SK-N-SH (cell line): ENCODE measurements around the gene GDF2. TPM values are rescaled to one million over a fixed set of nuclear protein-coding genes. Genes with fewer than 3 reads are reported as not detected.

Experiments
- CTCF ChIA-PET: fragments of 300-600, 350-600 bp; formaldehyde crosslinking; extraction: SDS; loops from one replicate; lab custom pipeline; 2021; lab: Yijun Ruan, JAX
- POLR2A ChIA-PET: fragments of 350-600 bp; sonication (Branson Sonifier 250); formaldehyde crosslinking; extraction: SDS; loops from one replicate; lab custom pipeline; 2020; ENCODE audit warnings: antibody characterized with exemption, inconsistent platforms; lab: Yijun Ruan, JAX
- DNase-seq: peaks from one replicate; pipeline ENCODE4 v3.0.0; 2012
- H2AFZ ChIP-seq: fragments of 200-600 bp; sonication (generic); 2 replicates; pipeline ENCODE4 v1.8.1; 2016; ENCODE audit warnings: antibody characterized with exemption, mild to moderate bottlenecking, low read depth
- H3F3A ChIP-seq: fragments of 200-600 bp; sonication (generic); replicated peaks from 2 replicates; pipeline ENCODE3; 2016; ENCODE audit warnings: antibody characterized with exemption, mild to moderate bottlenecking; ENCODE audit not compliant: insufficient read depth
- H3K27ac ChIP-seq, 2 experiments: fragments of 200-500 bp in 1 of 2; fragments of 200-600 bp in 1 of 2; sonication (Bioruptor generic) in 1 of 2; sonication (generic), shearing (Covaris generic) in 1 of 2; 2 replicates each; pipeline versions ENCODE4 v1.5.1 to v1.6.1; 2014 to 2016; ENCODE audit warnings: low read depth in 2 of 2, inconsistent platforms in 1 of 2, low read length in 1 of 2, mild to moderate bottlenecking in 1 of 2, mixed read lengths in 1 of 2
- H3K27me3 ChIP-seq: fragments of 200-600 bp; sonication (generic), shearing (Covaris generic); 2 replicates; pipeline ENCODE4 v1.6.1; 2016; ENCODE audit warnings: mixed run types; ENCODE audit not compliant: insufficient read depth
- H3K36me3 ChIP-seq, 2 experiments: fragments of 200-500 bp in 1 of 2; fragments of 200-600 bp in 1 of 2; sonication (Bioruptor generic) in 1 of 2; sonication (generic) in 1 of 2; replicated peaks in 1 of 2; 2 replicates each; pipeline versions ENCODE3 to v1.5.1; 2014 to 2016; ENCODE audit warnings: low read length in 1 of 2, mild to moderate bottlenecking in 1 of 2; ENCODE audit not compliant: insufficient read depth in 2 of 2, control insufficient read depth in 1 of 2
- H3K4me1 ChIP-seq, 2 experiments: fragments of 200-500 bp in 1 of 2; fragments of 200-600 bp in 1 of 2; sonication (Bioruptor generic) in 1 of 2; sonication (generic), shearing (Covaris generic) in 1 of 2; 2 replicates each; pipeline versions ENCODE4 v1.5.1 to v1.6.1; 2014 to 2016; ENCODE audit warnings: low read depth in 1 of 2, low read length in 1 of 2, mixed run types in 1 of 2; ENCODE audit not compliant: insufficient read depth in 2 of 2, control insufficient read depth in 1 of 2
- H3K4me2 ChIP-seq: fragments of 200-600 bp; sonication (generic), shearing (Covaris generic); 2 replicates; pipeline ENCODE4 v1.6.1; 2017; ENCODE audit warnings: mixed run types
- H3K4me3 ChIP-seq, 2 experiments: fragments of 200-500 bp in 1 of 2; fragments of 200-600 bp in 1 of 2; sonication (Bioruptor generic) in 1 of 2; sonication (generic), shearing (Covaris generic) in 1 of 2; 2 replicates each; pipeline versions ENCODE4 v1.5.1 to v1.8.1; 2014 to 2016; ENCODE audit warnings: low read depth in 2 of 2, inconsistent platforms in 1 of 2, low read length in 1 of 2, mild to moderate bottlenecking in 1 of 2, mixed read lengths in 1 of 2, moderate library complexity in 1 of 2
- H3K79me2 ChIP-seq: fragments of 200-600 bp; sonication (generic); 2 replicates; pipeline ENCODE4 v1.8.1; 2017; ENCODE audit warnings: mild to moderate bottlenecking; ENCODE audit not compliant: insufficient read depth
- H3K9ac ChIP-seq: fragments of 200-600 bp; sonication (generic); 2 replicates; pipeline ENCODE4 v1.6.1; 2017; ENCODE audit warnings: mixed run types
- H3K9me2 ChIP-seq: fragments of 200-600 bp; sonication (generic); 2 replicates; pipeline ENCODE4 v1.6.1; 2017; ENCODE audit warnings: mixed run types
- H3K9me3 ChIP-seq: fragments of 200-600 bp; sonication (generic); 2 replicates; pipeline ENCODE4 v1.6.1; 2017; ENCODE audit warnings: mixed run types, mild to moderate bottlenecking, moderate library complexity
- H4K20me1 ChIP-seq: fragments of 200-600 bp; sonication (generic); 2 replicates; pipeline ENCODE4 v1.6.1; 2017; ENCODE audit warnings: mild to moderate bottlenecking, mixed run types; ENCODE audit not compliant: insufficient read depth
- CHD2 ChIP-seq: fragments of 150-350 bp; IDR thresholded peaks from 2 replicates; pipeline ENCODE4 v1.6.1; 2018; ENCODE audit warnings: low read length; ENCODE audit not compliant: partially characterized antibody
- ELF1 ChIP-seq: IDR thresholded peaks from 2 replicates; pipeline ENCODE4 v1.4.0; 2012
- GABPA ChIP-seq: IDR thresholded peaks from 2 replicates; pipeline ENCODE4 v1.4.0; 2012; ENCODE audit warnings: low read depth, mild to moderate bottlenecking
- JUND ChIP-seq: IDR thresholded peaks from 2 replicates; pipeline ENCODE4 v1.4.0; 2012
- MXI1 ChIP-seq: IDR thresholded peaks from 2 replicates; pipeline ENCODE4 v1.6.1; 2012; ENCODE audit warnings: mild to moderate bottlenecking, low read depth, low read length, improper control_type of control experiment
- NFIC ChIP-seq: IDR thresholded peaks from 2 replicates; pipeline ENCODE4 v1.4.0; 2012; ENCODE audit warnings: borderline replicate concordance
- POLR2AphosphoS5 ChIP-seq: IDR thresholded peaks from 2 replicates; pipeline ENCODE4 v1.6.1; 2012; ENCODE audit warnings: low read depth, low read length
- RAD21 ChIP-seq: IDR thresholded peaks from 2 replicates; pipeline ENCODE4 v1.6.1; 2012; ENCODE audit warnings: mild to moderate bottlenecking, low read length
- RCOR1 ChIP-seq: fragments of 150-350 bp; IDR thresholded peaks from 2 replicates; pipeline ENCODE4 v1.6.1; 2017; ENCODE audit warnings: antibody characterized with exemption, low read length
- REST ChIP-seq: IDR thresholded peaks from 2 replicates; pipeline ENCODE4 v1.6.1; 2012; ENCODE audit warnings: mild to moderate bottlenecking, low read depth, low read length, moderate library complexity
- SIN3A ChIP-seq: IDR thresholded peaks from 2 replicates; pipeline ENCODE4 v1.6.1; 2012; ENCODE audit warnings: low read depth, mild to moderate bottlenecking, low read length, moderate library complexity, borderline replicate concordance
- SMC3 ChIP-seq: IDR thresholded peaks from 2 replicates; pipeline ENCODE4 v1.6.1; 2012; ENCODE audit warnings: low read depth, low read length, improper control_type of control experiment
- TCF12 ChIP-seq: IDR thresholded peaks from 2 replicates; pipeline ENCODE4 v1.4.0; 2012
- TEAD4 ChIP-seq: IDR thresholded peaks from 2 replicates; pipeline ENCODE4 v1.4.0; 2012; ENCODE audit warnings: mild to moderate bottlenecking, borderline replicate concordance; ENCODE audit not compliant: insufficient read depth
- YY1 ChIP-seq: IDR thresholded peaks from 2 replicates; pipeline ENCODE4 v1.4.0; 2012; ENCODE audit warnings: low read depth, mild to moderate bottlenecking
- WGBS: methylation state at CpG from one replicate; pipeline ENCODE4 v1.1.6; 2017; ENCODE audit warnings: low lambda C conversion rate; 5-methylcytosine and 5-hydroxymethylcytosine counted together
- polyA plus RNA-seq, 3 experiments: library from polyadenylated mRNA; depleted of rRNA; stranded (reverse); fragments of >200 nt; gene quantifications; 2 replicates each; pipeline ENCODE4 v1.2.3, GENCODE V29; 2012
- TF ChIP-seq, protein P1 (sequence below): IDR thresholded peaks from 2 replicates; pipeline ENCODE4; 2012
- TF ChIP-seq, protein P2 (sequence below): fragments of 200-600 bp; sonication (generic); IDR thresholded peaks from 2 replicates; pipeline ENCODE4 v1.6.1; 2017; ENCODE audit warnings: antibody characterized with exemption, mild to moderate bottlenecking, moderate library complexity
- TF ChIP-seq, protein P3 (sequence below): fragments of 150-350 bp; IDR thresholded peaks from 2 replicates; pipeline ENCODE4 v1.6.1; 2017; ENCODE audit warnings: antibody characterized with exemption, low read length, low read depth, borderline replicate concordance
- TF ChIP-seq, protein P4 (sequence below): IDR thresholded peaks from 2 replicates; pipeline ENCODE4 v1.4.0; 2012; ENCODE audit warnings: low read depth
- TF ChIP-seq, protein P5 (sequence below): IDR thresholded peaks from 2 replicates; pipeline ENCODE4 v1.4.0; 2012; ENCODE audit warnings: low read depth, borderline replicate concordance

GDF2 gene
- polyA plus RNA-seq, 1 of the 3 experiments (the other 2 are of a cell fraction), result not detected

- H2AFZ ChIP-seq, result no peak overlapping the region
- H3K9ac ChIP-seq, result no peak overlapping the region
- no peaks in the 10 kb centered on the region for H3K9me2 ChIP-seq
- no peak overlapping the region for H3K27ac ChIP-seq
- no peaks in the 10 kb centered on the region for H3K36me3 ChIP-seq
- POLR2A ChIA-PET, result no interaction called here
- H3F3A ChIP-seq, result no peaks in the 10 kb centered on the region
- H3K4me3 ChIP-seq, result no peak overlapping the region
- CTCF ChIA-PET, result interaction anchor here (0.7 to 3.3 kb wide), 5 partner anchors 8 to 340 kb away, joined by 3 to 17 read pairs (median 4); no protein-coding TSS in a partner anchor
- TF ChIP-seq, protein P1, sequence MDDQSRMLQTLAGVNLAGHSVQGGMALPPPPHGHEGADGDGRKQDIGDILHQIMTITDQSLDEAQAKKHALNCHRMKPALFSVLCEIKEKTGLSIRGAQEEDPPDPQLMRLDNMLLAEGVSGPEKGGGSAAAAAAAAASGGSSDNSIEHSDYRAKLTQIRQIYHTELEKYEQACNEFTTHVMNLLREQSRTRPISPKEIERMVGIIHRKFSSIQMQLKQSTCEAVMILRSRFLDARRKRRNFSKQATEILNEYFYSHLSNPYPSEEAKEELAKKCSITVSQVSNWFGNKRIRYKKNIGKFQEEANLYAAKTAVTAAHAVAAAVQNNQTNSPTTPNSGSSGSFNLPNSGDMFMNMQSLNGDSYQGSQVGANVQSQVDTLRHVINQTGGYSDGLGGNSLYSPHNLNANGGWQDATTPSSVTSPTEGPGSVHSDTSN, result no peak
- no peak for TF ChIP-seq ELF1
- no peak for TF ChIP-seq POLR2AphosphoS5
- no peak for TF ChIP-seq MXI1
- TF ChIP-seq TEAD4, result no peak
- no peak for TF ChIP-seq GABPA
- no peak for TF ChIP-seq JUND
- TF ChIP-seq TCF12, result no peak
- TF ChIP-seq, protein P2, sequence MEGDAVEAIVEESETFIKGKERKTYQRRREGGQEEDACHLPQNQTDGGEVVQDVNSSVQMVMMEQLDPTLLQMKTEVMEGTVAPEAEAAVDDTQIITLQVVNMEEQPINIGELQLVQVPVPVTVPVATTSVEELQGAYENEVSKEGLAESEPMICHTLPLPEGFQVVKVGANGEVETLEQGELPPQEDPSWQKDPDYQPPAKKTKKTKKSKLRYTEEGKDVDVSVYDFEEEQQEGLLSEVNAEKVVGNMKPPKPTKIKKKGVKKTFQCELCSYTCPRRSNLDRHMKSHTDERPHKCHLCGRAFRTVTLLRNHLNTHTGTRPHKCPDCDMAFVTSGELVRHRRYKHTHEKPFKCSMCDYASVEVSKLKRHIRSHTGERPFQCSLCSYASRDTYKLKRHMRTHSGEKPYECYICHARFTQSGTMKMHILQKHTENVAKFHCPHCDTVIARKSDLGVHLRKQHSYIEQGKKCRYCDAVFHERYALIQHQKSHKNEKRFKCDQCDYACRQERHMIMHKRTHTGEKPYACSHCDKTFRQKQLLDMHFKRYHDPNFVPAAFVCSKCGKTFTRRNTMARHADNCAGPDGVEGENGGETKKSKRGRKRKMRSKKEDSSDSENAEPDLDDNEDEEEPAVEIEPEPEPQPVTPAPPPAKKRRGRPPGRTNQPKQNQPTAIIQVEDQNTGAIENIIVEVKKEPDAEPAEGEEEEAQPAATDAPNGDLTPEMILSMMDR, result no peak
- TF ChIP-seq, protein P3, sequence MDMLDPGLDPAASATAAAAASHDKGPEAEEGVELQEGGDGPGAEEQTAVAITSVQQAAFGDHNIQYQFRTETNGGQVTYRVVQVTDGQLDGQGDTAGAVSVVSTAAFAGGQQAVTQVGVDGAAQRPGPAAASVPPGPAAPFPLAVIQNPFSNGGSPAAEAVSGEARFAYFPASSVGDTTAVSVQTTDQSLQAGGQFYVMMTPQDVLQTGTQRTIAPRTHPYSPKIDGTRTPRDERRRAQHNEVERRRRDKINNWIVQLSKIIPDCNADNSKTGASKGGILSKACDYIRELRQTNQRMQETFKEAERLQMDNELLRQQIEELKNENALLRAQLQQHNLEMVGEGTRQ, result no peak
- TF ChIP-seq REST, result no peak
- no peak for TF ChIP-seq NFIC
- TF ChIP-seq SIN3A, result no peak
- TF ChIP-seq YY1, result no peak
- TF ChIP-seq, protein P4, sequence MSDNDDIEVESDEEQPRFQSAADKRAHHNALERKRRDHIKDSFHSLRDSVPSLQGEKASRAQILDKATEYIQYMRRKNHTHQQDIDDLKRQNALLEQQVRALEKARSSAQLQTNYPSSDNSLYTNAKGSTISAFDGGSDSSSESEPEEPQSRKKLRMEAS, result no peak
- no peak for TF ChIP-seq RCOR1
- no peak for TF ChIP-seq RAD21
- TF ChIP-seq CHD2, result no peak
- no peak for TF ChIP-seq SMC3
- TF ChIP-seq, protein P5, sequence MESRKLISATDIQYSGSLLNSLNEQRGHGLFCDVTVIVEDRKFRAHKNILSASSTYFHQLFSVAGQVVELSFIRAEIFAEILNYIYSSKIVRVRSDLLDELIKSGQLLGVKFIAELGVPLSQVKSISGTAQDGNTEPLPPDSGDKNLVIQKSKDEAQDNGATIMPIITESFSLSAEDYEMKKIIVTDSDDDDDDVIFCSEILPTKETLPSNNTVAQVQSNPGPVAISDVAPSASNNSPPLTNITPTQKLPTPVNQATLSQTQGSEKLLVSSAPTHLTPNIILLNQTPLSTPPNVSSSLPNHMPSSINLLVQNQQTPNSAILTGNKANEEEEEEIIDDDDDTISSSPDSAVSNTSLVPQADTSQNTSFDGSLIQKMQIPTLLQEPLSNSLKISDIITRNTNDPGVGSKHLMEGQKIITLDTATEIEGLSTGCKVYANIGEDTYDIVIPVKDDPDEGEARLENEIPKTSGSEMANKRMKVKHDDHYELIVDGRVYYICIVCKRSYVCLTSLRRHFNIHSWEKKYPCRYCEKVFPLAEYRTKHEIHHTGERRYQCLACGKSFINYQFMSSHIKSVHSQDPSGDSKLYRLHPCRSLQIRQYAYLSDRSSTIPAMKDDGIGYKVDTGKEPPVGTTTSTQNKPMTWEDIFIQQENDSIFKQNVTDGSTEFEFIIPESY, result no peak
- peaks cover 0 to 3% of the 10 kb centered on the region in 2 experiments; a peak in 1 of 4 replicates for H3K4me1 ChIP-seq
- H4K20me1 ChIP-seq, result no peaks in the 10 kb centered on the region
- WGBS, result 72% methylated on average over 3 of the region's 3 CpGs
- H3K79me2 ChIP-seq, result no peaks in the 10 kb centered on the region
- no peaks in the 10 kb centered on the region for H3K9me3 ChIP-seq
- DNase-seq, result no peak
- no peak overlapping the region for H3K4me2 ChIP-seq
- H3K27me3 ChIP-seq, result peaks cover 23% of the 10 kb centered on the region; the same call in 1 of the 2 replicates
These were observed 10.7 kb downstream of the GDF2 start for GRCh38 chr10:47332946-47333345.
